HepG2 (cell line): ENCODE data around the gene CLCNKA. TPM values are rescaled to one million over a fixed set of nuclear protein-coding genes. Genes with fewer than 3 reads are reported as not detected.

ENCODE experiments used
- ATF6 ChIP-seq: sonication (generic); formaldehyde crosslinking; conservative IDR thresholded peaks from 2 replicates; pipeline ENCODE4 v1.4.0; 2020; ENCODE audit warnings: missing genetic modification reagents
- CBX5 ChIP-seq: sonication (generic); formaldehyde crosslinking; IDR thresholded peaks from 2 replicates; pipeline ENCODE4 v1.4.0; 2020; ENCODE audit warnings: missing genetic modification reagents, borderline replicate concordance
- ERF ChIP-seq: IDR thresholded peaks from 2 replicates; pipeline ENCODE4 v1.6.1; 2018; ENCODE audit warnings: missing biosample characterization, missing genetic modification reagents
- FOSL1 ChIP-seq: sonication (generic); formaldehyde crosslinking; IDR thresholded peaks from 2 replicates; pipeline ENCODE4 v1.9.0; 2021; ENCODE audit warnings: missing genetic modification reagents, borderline replicate concordance
- GATAD2A ChIP-seq: IDR thresholded peaks from 2 replicates; pipeline ENCODE4 v1.6.1; 2016
- MTA1 ChIP-seq: sonication (generic); formaldehyde crosslinking; IDR thresholded peaks from 2 replicates; pipeline ENCODE4 v1.4.0; 2020; ENCODE audit warnings: missing genetic modification reagents, mild to moderate bottlenecking, borderline replicate concordance
- MZF1 ChIP-seq: sonication (generic); formaldehyde crosslinking; IDR thresholded peaks from 2 replicates; pipeline ENCODE4 v1.8.1; 2023; ENCODE audit warnings: mild to moderate bottlenecking, missing genetic modification reagents, borderline replicate concordance
- NAIF1 ChIP-seq: sonication (generic); formaldehyde crosslinking; IDR thresholded peaks from 2 replicates; pipeline ENCODE4 v1.5.0; 2020; ENCODE audit warnings: mild to moderate bottlenecking, missing genetic modification reagents, borderline replicate concordance
- NONO ChIP-seq, 2 experiments: fragments of 450-650 bp in 1 of 2; sonication (generic) in 1 of 2; formaldehyde crosslinking in 1 of 2; IDR thresholded peaks in 1 of 2; conservative IDR thresholded peaks in 1 of 2; 2 replicates each; pipeline versions ENCODE4 v1.6.1 to v1.8.0; 2017 to 2022; ENCODE audit warnings: mild to moderate bottlenecking in 1 of 2, missing genetic modification reagents in 1 of 2, moderate library complexity in 1 of 2
- PLRG1 ChIP-seq: fragments of 450-650 bp; conservative IDR thresholded peaks from 2 replicates; pipeline ENCODE4 v1.6.1; 2016
- ZFP82 ChIP-seq: sonication (generic); formaldehyde crosslinking; IDR thresholded peaks from 2 replicates; pipeline ENCODE4 v1.5.1; 2020; ENCODE audit warnings: mild to moderate bottlenecking, missing genetic modification reagents, borderline replicate concordance
- ZNF350 ChIP-seq: sonication (generic); formaldehyde crosslinking; IDR thresholded peaks from 2 replicates; pipeline ENCODE4 v1.4.0; 2020; ENCODE audit warnings: mild to moderate bottlenecking, low read depth, missing genetic modification reagents, borderline replicate concordance
- ZNF468 ChIP-seq: sonication (generic); formaldehyde crosslinking; IDR thresholded peaks from 2 replicates; pipeline ENCODE4 v1.8.0; 2022; ENCODE audit warnings: mild to moderate bottlenecking, moderate library complexity, missing genetic modification reagents
- ZNF547 ChIP-seq: sonication (generic); formaldehyde crosslinking; IDR thresholded peaks from 2 replicates; pipeline ENCODE4 v1.5.1; 2020; ENCODE audit warnings: mild to moderate bottlenecking, missing genetic modification reagents
- ZNF570 ChIP-seq: sonication (generic); formaldehyde crosslinking; IDR thresholded peaks from 2 replicates; pipeline ENCODE4 v1.4.0; 2020; ENCODE audit warnings: mild to moderate bottlenecking, missing genetic modification reagents, borderline replicate concordance
- polyA plus RNA-seq, 8 experiments: library from polyadenylated mRNA; depleted of rRNA in 3 of 8; stranded (reverse) in 7 of 8; unstranded in 1 of 8; fragments of >200 nt; fragmentation: Illumina TruSeq in 4 of 8; extraction: Trizol in 4 of 8; gene quantifications; 2 replicates each; pipeline versions ENCODE4 v1.2.1 to v1.2.3, GENCODE V29; 2011 to 2016; ENCODE audit warnings: low read depth in 4 of 8, missing spikeins in 1 of 8, mixed read lengths in 1 of 8; ENCODE audit not compliant: insufficient read depth in 1 of 8
- total RNA-seq, 5 experiments: library from RNA; depleted of rRNA; stranded (reverse); fragments of >200 nt; fragmentation: Illumina TruSeq; extraction: Trizol; gene quantifications; 2 replicates each; pipeline ENCODE4 v1.2.3, GENCODE V29; 2016; ENCODE audit warnings: low read depth in 1 of 5
- TF ChIP-seq, protein P1 (sequence below): sonication (generic); formaldehyde crosslinking; IDR thresholded peaks from 2 replicates; pipeline ENCODE4 v1.4.0; 2020; ENCODE audit warnings: missing genetic modification reagents
- TF ChIP-seq, protein P2 (sequence below): IDR thresholded peaks from 2 replicates; pipeline ENCODE4 v1.6.1; 2012; ENCODE audit warnings: low read length, improper control_type of control experiment
- TF ChIP-seq, protein P3 (sequence below): sonication (generic); formaldehyde crosslinking; IDR thresholded peaks from 2 replicates; pipeline ENCODE4 v1.5.0; 2020; ENCODE audit warnings: mild to moderate bottlenecking, missing genetic modification reagents, moderate library complexity

Gene CLCNKA
- total and polyA plus RNA-seq, 2 of the 13 experiments (the other 11 are each of a cell fraction or from before 2014, with no cell fraction given): 0.03 TPM; not detected in 1

GRCh38 chr1:16017461-16018303, 4.2 kb upstream of the CLCNKA start, which contains the start of gene HSPB7 (continued):
- TF ChIP-seq, protein P1, sequence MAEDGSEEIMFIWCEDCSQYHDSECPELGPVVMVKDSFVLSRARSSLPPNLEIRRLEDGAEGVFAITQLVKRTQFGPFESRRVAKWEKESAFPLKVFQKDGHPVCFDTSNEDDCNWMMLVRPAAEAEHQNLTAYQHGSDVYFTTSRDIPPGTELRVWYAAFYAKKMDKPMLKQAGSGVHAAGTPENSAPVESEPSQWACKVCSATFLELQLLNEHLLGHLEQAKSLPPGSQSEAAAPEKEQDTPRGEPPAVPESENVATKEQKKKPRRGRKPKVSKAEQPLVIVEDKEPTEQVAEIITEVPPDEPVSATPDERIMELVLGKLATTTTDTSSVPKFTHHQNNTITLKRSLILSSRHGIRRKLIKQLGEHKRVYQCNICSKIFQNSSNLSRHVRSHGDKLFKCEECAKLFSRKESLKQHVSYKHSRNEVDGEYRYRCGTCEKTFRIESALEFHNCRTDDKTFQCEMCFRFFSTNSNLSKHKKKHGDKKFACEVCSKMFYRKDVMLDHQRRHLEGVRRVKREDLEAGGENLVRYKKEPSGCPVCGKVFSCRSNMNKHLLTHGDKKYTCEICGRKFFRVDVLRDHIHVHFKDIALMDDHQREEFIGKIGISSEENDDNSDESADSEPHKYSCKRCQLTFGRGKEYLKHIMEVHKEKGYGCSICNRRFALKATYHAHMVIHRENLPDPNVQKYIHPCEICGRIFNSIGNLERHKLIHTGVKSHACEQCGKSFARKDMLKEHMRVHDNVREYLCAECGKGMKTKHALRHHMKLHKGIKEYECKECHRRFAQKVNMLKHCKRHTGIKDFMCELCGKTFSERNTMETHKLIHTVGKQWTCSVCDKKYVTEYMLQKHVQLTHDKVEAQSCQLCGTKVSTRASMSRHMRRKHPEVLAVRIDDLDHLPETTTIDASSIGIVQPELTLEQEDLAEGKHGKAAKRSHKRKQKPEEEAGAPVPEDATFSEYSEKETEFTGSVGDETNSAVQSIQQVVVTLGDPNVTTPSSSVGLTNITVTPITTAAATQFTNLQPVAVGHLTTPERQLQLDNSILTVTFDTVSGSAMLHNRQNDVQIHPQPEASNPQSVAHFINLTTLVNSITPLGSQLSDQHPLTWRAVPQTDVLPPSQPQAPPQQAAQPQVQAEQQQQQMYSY: no peak
- no peak for TF ChIP-seq ZNF547
- no peak for TF ChIP-seq NAIF1 (CRISPR knock-in tag)
- no peak for TF ChIP-seq FOSL1
- no peak for TF ChIP-seq ERF (CRISPR knock-in tag)
- TF ChIP-seq PLRG1: no peak
- no peak for TF ChIP-seq MZF1 (CRISPR knock-in tag)
- 0 out of 2 replicates have a peak, but pooled peaks have one; percentile 29 for TF ChIP-seq GATAD2A (CRISPR knock-in tag)
- no peak for TF ChIP-seq NONO (IDR thresholded peaks at IDR 0.05)
- TF ChIP-seq NONO (CRISPR knock-in tag; conservative IDR thresholded peaks at IDR 0.05): no peak
- TF ChIP-seq CBX5: no peak
- TF ChIP-seq ZNF570 (CRISPR knock-in tag): no peak
- TF ChIP-seq, protein P2, sequence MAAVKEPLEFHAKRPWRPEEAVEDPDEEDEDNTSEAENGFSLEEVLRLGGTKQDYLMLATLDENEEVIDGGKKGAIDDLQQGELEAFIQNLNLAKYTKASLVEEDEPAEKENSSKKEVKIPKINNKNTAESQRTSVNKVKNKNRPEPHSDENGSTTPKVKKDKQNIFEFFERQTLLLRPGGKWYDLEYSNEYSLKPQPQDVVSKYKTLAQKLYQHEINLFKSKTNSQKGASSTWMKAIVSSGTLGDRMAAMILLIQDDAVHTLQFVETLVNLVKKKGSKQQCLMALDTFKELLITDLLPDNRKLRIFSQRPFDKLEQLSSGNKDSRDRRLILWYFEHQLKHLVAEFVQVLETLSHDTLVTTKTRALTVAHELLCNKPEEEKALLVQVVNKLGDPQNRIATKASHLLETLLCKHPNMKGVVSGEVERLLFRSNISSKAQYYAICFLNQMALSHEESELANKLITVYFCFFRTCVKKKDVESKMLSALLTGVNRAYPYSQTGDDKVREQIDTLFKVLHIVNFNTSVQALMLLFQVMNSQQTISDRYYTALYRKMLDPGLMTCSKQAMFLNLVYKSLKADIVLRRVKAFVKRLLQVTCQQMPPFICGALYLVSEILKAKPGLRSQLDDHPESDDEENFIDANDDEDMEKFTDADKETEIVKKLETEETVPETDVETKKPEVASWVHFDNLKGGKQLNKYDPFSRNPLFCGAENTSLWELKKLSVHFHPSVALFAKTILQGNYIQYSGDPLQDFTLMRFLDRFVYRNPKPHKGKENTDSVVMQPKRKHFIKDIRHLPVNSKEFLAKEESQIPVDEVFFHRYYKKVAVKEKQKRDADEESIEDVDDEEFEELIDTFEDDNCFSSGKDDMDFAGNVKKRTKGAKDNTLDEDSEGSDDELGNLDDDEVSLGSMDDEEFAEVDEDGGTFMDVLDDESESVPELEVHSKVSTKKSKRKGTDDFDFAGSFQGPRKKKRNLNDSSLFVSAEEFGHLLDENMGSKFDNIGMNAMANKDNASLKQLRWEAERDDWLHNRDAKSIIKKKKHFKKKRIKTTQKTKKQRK: no peak
- TF ChIP-seq MTA1 (CRISPR knock-in tag): 0 out of 2 replicates have a peak, but pooled peaks have one; percentile 35
- no peak for TF ChIP-seq ZNF350 (CRISPR knock-in tag)
- TF ChIP-seq ATF6: no peak
- no peak for TF ChIP-seq ZFP82 (CRISPR knock-in tag)
- TF ChIP-seq, protein P3, sequence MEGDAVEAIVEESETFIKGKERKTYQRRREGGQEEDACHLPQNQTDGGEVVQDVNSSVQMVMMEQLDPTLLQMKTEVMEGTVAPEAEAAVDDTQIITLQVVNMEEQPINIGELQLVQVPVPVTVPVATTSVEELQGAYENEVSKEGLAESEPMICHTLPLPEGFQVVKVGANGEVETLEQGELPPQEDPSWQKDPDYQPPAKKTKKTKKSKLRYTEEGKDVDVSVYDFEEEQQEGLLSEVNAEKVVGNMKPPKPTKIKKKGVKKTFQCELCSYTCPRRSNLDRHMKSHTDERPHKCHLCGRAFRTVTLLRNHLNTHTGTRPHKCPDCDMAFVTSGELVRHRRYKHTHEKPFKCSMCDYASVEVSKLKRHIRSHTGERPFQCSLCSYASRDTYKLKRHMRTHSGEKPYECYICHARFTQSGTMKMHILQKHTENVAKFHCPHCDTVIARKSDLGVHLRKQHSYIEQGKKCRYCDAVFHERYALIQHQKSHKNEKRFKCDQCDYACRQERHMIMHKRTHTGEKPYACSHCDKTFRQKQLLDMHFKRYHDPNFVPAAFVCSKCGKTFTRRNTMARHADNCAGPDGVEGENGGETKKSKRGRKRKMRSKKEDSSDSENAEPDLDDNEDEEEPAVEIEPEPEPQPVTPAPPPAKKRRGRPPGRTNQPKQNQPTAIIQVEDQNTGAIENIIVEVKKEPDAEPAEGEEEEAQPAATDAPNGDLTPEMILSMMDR (CRISPR knock-in tag): peak; percentile 73
- no peak for TF ChIP-seq ZNF468 (CRISPR knock-in tag)
